HL-60/S4 (cell line): ENCODE measurements around the gene LGALS12.
"Not testable (repeated sequence)": the region's sequence is repeated elsewhere in the genome, so short reads cannot be mapped to it uniquely, and the experiment has no call there.

ENCODE experiments used
- in situ Hi-C: fragments of 300-500 bp; cut with MboI; formaldehyde crosslinking; loops from 2 replicates; pipeline ENCODE4 v1.14.3; 2022; ENCODE audit warnings: low sequenced_read_pairs

LGALS12 gene

GRCh38 chr11:63532117-63532516 is 26.2 kb downstream of the LGALS12 start:
- in situ Hi-C loops = no loop called here

- in situ Hi-C loops = no loop called here
These were observed 27.1 kb downstream of the LGALS12 start for GRCh38 chr11:63532799-63533475.

- in situ Hi-C loops = no loop called here
These were observed 28.2 kb downstream of the LGALS12 start for GRCh38 chr11:63534076-63534475.

- in situ Hi-C loops = no loop called here
These were observed 29.1 kb downstream of the LGALS12 start for GRCh38 chr11:63534895-63535461.

GRCh38 chr11:63535734-63536133 is 29.9 kb downstream of the LGALS12 start:
- in situ Hi-C loops = no loop called here

- in situ Hi-C loops = no loop called here
These were observed 30.9 kb downstream of the LGALS12 start, which contains the start of gene PLAAT4 for GRCh38 chr11:63536669-63537292. Gene PLAAT4, plus strand, starts transcription at chr11:63536808. Its CDS starts 61 bp downstream, at chr11:63536869.

- in situ Hi-C loops = no loop called here
These were observed 31.6 kb downstream of the LGALS12 start for GRCh38 chr11:63537293-63538101.

- in situ Hi-C loops = not testable (repeated sequence)
These were observed 36.6 kb downstream of the LGALS12 start for GRCh38 chr11:63542506-63542905.

GRCh38 chr11:63543711-63544110 is 37.8 kb downstream of the LGALS12 start:
- in situ Hi-C loops = no loop called here

- in situ Hi-C loops = no loop called here
These were observed 41.2 kb downstream of the LGALS12 start for GRCh38 chr11:63547061-63547460.

- in situ Hi-C loops = no loop called here
These were observed 42.3 kb downstream of the LGALS12 start for GRCh38 chr11:63548178-63548577.

GRCh38 chr11:63549411-63549810 is 43.5 kb downstream of the LGALS12 start:
- in situ Hi-C loops = no loop called here

- in situ Hi-C loops = not testable (repeated sequence)
These were observed 44.3 kb downstream of the LGALS12 start for GRCh38 chr11:63550156-63550700.

GRCh38 chr11:63551091-63551888 is 45.4 kb downstream of the LGALS12 start:
- in situ Hi-C loops = no loop called here

- in situ Hi-C loops = no loop called here
These were observed 46.0 kb downstream of the LGALS12 start for GRCh38 chr11:63551889-63552266.

- in situ Hi-C loops = no loop called here
These were observed 47.0 kb downstream of the LGALS12 start for GRCh38 chr11:63552921-63553320.

GRCh38 chr11:63553759-63554158 is 47.9 kb downstream of the LGALS12 start:
- in situ Hi-C loops = no loop called here

GRCh38 chr11:63554877-63555223 is 49.0 kb downstream of the LGALS12 start:
- in situ Hi-C loops = no loop called here

- in situ Hi-C loops = no loop called here
These were observed 50.6 kb downstream of the LGALS12 start for GRCh38 chr11:63556404-63557013.

- in situ Hi-C loops = no loop called here
These were observed 51.7 kb downstream of the LGALS12 start for GRCh38 chr11:63557570-63557969.
